RPMI8226 (cell line): ENCODE measurements around the gene PCNX2.
"Not testable (repeated sequence)": the region's sequence is repeated elsewhere in the genome, so short reads cannot be mapped to it uniquely, and the experiment has no call there.

Experiments
- DNase-seq: peaks from one replicate; pipeline ENCODE4 v3.0.0-alpha.2; 2015

Gene PCNX2

DNA sequence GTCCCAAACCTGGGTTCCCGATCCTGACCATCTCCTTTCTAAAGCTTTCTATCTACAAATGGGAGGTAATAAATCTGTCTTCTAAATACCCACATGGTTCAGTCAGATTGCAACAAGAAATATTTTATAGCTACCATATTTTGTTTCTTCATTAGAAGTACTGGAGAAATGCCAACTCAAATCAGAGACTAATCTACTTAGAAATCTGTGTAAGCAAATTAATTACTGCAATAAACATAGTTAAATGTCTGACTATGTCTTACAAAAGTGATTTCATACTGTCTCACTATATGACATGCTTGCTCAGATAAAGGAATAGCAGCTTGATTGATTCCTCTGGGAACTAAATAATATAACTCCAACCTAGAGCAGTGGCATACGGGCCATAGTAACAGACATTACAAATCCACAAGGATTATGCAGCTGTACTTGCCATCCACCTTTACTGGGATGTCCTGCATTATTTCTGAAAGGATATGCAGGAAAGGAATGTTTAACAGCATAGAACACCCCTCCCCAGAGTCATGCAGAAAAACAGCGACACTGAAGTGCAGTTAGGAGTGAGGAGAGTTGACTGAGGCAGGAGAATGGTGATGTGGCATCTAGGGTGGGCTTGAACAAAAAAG is 80.3 kb downstream of the PCNX2 start:
- no peak for DNase-seq

DNA sequence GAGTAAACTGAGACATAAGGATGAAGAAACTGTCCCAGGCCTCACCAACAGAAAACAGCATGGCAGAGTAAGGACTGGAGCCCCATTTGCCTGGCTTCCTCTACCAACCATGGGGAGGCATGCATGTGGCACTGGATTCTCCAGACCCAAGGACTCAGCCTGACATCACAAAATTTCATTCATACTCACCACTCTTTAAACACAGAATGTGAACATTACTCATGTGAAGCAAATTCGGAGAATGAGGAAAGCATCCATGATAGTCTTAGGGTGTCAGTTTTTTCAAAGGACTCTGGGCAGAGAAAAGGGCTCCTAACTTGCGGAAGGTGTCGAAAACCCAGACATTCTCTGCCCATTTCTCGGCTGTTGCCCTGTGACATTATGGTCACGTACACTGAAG is 83.9 kb downstream of the PCNX2 start:
- no peak for DNase-seq

DNA sequence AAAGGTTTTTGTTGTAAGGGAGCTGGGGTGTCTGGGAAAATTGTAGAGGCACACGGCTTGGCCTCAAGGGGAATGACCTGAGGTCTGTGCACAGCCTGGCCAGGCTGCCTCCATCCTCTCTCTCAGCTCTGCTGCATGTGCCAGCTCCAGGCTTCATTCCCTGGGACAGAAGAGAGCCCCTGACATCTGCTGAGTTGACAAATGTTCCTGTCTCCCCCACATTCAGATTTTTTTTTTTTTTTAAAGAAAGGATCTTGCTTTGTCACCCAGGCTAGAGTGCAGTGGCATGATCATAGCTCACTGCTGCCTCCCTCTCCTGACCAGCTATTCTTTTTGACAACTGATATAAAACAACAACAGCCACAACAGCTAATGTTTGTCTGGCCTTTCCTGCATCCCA is 84.4 kb downstream of the PCNX2 start:
- no peak for DNase-seq

DNA sequence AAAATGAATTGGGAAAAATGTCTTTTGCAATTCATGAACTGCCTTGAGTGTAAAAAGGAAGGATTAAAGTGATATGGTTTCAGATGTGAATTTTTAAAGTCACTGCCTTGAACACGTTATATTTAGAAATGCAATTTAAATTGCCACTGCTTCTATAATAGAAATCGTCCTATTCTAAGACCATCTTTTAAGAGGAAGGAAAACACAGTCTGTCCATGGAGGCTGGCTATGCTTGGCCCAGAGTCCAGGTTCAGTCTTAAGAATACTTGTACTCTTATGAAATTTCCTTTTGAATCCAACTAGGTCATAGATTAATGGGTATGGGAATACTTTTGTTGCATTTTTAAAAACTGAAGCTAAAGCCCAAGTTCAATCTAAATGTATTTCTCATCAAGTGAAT is 86.0 kb downstream of the PCNX2 start:
- no peak for DNase-seq

DNA sequence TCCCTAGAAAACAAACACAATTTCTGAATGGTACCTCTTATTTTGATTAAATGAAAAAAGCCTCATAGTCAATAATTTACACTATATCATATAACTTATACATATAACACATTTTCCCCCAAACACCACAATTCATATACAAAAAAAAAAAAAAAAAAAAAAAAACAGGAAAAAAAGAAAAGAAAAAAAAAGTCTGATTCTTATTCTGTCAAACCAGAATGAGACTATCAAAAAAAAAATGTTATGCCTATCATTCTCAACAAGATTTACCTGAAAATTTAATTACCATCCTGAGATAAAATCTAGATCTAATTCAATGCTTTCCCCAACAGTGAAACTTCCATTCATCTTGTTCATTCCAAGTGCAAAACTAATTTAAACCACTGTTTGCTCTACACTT is 86.8 kb downstream of the PCNX2 start:
- DNase-seq = no peak

DNA sequence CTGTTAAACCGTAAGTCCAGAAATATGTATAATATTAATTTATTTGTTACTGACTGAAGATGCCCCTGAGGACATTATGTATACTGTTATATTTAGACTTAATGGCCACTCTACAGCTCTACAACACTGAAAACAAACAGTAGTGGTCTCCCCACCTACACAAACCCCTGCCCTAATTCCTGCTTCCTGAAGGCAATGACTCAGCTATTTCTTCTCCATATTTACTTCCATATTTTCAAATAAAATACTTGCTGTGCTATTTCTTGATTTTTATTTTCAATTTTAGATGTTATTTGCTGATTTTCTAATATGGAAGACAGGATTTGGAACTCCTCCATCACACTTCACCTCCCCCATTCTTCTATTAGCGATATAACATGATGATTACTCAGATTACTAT is 97.6 kb downstream of the PCNX2 start:
- DNase-seq = no peak

DNA sequence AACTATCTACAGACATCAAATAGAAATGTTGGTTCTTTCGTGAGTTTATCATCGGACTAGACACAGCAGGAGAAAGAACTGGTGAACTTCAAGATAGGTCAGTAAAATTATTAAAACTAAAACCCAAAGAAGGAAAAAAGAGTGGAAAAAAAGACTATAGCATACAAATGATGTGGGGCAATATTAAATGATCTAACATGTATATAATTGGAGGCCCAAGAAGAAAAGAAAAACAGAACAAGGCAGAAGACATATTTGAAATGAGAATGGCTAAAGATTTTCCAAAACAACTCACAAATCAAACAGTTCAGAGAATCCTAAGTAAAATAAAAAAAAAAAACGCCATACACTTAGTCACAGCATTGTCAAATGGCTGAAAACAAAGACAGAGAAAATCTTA is 101.8 kb downstream of the PCNX2 start:
- DNase-seq = no peak

DNA sequence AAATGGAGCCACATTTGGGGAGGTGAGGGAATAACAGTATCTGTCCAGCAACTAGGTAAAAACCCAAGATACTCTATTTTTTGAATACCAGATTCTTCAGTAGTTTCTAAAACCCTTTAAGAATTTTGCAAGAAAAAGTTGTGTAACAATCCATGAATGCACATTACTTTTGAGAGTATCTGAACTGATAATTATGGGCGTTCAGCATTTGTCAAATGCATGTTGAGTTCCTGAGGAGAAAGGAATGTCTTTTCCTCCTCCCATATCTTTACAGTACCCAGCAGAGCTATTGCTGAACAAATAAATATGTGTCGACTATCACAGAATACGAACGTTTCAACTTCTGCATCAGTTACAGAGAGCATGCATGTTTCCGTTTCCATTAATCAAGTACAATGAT is 104.5 kb downstream of the PCNX2 start:
- no peak for DNase-seq

DNA sequence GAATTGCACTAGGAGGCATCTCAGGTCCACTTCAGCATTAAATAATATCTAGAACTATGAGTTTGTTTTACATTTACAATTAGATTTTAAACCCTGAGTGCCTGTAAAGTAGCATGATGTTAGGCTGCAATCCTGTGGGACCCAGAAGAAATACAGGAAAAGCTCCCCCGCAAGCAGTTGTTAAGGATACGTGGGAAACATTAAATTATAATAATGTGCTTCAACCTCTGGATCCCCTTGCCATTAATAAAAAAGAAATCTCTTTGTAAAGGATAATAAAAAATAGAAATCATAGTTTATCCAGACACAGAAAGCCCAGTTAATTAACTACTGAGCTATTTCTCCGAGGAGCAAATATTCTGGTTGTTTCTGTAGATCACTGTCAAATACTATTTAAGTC is 106.0 kb downstream of the PCNX2 start:
- DNase-seq = no peak

DNA sequence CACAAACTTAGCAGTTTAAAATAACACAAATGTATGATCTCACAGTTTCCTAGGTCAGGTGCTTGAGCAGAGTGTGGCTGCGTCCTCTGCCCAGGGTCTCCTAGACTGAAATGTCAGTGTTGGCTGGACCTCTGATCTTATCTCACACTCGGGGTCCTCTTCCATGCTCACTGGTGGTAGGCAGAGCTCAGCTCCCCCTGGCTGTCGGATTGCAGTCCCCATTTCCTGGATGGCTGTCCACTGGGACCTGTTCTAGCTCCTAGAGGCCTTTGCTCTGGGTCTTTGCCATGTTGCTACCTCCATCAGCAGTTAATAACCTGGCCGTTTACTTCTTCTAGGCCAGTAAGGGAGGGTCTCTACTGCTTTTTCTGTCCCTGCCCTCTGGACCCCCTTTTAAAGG is 107.5 kb downstream of the PCNX2 start:
- DNase-seq = no peak

DNA sequence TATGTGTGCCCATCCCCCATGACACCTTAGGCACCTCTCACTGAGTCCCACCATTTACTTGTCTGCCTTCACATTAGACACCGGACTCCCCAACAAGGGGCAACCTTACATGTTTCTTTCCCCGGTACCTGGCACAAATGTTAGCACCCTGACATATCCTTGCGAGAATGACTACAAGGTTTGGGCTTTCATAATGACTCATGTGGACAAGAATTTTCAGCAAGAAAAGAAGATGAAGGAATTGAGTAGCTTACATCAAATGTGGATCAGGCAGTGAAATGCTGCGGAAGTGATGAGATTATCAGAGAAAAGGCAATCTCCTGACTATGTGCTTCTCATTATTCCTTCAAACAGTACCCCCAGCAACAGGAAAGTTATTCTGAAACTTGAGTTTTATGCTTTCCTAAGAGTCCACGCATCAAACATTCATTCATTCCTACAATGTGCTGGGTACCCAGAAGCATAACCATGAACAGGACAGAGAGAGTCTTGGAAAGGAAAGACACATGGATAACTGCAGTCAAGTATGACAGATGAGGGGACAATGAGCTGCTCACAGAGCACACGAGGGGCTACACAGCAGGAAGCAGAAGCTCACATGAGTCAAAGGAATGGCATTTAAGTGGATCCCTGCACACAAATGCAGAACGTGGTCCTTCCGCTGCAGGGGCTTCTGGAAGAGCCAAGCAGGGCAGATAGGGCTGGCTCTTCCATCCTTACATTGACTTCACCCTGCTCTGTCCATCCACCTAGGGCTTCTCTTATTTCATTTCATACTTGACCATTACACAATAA is 112.1 kb downstream of the PCNX2 start:
- DNase-seq = no peak

DNA sequence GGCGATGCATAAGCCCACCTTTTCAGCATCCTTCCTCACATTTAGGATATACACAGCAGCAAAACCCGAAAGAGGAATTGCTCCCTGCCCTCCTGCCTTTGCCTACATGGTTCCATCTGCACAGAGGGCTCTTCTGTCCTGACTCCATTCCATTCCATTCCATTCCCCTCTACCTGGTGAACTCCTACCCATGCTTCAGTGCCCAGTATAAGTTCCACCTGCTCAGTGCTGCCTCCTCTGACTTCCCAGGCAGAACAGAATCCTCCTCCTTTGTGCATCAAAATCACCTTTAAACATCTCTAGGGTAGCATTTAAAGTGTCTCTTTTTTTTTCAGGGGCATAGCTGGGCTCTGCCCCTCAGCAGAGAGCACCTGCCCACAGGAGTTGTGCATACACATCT is 112.9 kb downstream of the PCNX2 start:
- DNase-seq = no peak

DNA sequence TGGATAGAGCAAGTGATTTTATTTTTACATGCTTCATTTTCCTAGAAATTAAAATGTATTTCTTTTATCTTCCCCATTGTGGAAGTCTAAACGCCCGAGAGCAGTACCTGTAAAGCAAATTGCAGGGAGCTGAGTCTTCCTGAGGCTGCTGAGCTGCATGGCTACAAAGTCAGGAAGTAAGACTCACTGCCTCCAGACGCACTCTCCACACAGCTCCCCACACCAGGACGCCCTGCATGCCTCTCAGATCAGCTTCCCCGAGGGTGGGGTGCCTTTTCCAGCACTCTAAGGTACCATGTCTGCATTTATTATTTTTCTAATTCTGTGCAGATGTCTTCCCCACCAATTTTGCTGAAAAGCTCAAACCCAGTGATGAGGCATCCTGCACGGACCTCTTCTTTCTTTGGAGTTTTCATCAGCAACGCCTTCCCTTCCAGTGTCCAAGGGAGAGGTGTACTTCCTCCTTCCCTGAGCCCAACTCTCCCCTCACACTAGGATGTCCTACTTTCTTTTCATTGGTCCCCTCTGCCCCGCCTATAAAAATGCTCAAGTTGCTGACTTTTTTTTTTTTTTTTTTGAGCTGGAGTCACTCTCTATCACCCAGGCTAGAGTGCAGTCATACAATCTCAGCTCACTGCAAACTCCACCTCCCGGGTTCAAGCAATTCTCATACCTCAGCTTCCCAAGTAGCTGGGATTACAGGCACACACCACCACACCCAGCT is 114.7 kb downstream of the PCNX2 start:
- no peak for DNase-seq

DNA sequence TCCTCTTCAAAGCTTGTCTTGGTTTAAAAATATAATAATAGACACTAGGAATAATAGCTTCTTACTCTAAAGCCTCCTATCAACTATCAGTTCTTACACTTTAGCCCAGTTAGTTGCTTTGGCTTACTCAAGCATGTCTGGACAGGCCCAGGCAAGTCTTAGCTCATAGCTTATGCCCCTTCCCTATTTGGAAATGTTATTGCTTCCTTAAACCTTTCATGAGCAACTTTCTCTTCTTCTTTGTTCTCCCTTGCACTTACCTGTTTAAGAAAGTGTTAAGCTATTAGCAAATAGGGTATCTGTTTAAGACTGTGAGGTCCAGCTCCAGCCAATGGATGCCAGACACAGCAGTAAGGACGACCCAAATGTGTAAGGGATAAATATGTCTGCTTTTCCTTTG is 115.9 kb downstream of the PCNX2 start:
- not testable (repeated sequence) for DNase-seq

DNA sequence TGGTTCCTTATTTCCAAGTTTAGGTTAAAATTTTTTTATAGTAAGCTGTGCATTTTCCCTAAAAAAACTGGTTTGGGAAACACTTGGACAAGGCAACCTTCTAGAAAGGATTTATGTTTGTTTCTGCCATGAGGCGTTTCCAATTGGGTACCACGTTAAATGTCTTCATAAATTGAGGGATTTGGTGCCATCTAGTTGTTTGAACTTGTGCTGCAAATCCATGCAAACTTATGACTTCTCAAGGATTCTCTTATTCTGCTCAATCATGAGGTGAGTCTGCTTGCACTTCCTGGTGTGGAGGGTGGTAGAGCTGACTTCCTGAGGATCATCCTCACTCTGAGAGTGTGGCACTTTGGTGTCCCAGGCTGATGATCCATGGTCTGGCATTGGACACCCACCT is 123.3 kb downstream of the PCNX2 start:
- peak; percentile 72 for DNase-seq

DNA sequence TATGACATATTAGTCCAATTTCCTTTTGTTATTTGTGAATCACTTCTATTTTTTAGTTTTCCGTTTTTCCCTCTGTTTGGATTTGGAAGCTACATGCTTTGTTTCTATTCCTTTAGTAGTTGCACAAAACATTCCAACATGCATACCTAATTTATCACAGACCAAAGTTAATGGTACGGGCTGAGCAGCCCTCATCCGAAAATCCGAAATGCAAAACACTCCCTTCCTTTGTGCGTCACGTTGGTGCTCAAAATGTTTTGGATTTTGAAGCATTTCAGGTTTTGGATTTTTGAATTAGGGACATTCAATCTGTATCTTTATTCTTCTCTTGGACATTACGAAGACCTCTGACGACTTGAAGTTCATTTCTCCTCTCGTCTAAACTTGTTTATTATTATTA is 124.8 kb downstream of the PCNX2 start:
- DNase-seq = no peak

DNA sequence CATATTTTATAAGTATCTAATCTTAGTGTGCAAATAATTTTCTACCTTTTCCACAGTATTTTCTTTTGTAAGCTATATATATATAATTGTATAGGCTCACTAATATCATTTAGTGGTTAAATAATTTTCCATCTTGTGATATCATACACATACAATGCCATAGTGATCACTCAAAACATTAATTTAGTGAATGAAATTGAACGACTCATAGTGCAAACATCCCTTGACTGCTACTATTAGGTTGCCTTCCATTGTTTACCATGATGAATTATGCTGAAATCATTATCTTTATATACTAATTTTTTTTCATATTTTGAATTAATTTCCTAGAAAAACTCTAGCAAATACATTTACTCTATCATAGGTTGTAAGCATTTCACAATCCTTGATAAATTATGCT is 127.1 kb downstream of the PCNX2 start:
- DNase-seq = no peak

DNA sequence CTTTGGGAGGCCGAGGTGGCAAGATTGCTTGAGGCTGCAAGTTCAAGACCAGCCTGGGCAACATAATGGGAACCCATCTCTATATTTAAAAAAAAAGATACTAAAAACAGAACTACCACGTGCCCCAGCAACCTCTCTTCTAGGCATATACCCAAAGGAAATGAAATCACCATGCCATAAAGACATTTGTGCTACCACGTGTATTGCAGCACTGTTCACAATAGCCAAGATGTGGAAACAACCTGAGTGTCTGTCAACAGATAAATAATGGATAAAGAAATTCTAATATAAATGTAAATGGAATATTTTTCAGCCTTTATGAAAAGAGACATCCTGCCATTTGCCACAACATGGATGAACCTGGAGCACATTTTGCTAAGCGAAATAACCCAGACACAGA is 128.6 kb downstream of the PCNX2 start:
- DNase-seq = peak; percentile 15

DNA sequence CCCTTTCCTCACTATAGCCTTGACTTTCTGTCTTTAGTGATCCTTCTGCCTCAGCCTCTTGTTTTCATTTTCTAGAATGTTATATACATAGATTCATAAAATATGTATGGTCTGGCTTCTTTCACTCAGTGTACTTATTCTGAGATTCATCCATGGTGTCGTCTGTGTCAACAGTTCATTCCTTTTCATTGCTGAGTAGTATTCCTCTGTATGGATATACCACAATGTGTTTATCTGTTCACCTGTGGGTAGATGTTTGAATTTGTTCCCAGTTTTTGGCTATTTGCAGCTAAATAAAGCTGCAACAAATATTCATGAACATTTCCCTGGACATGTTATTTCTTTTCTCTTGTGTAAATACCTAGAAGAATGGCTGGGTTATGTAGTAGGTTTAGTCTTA is 131.8 kb downstream of the PCNX2 start:
- DNase-seq = no peak

DNA sequence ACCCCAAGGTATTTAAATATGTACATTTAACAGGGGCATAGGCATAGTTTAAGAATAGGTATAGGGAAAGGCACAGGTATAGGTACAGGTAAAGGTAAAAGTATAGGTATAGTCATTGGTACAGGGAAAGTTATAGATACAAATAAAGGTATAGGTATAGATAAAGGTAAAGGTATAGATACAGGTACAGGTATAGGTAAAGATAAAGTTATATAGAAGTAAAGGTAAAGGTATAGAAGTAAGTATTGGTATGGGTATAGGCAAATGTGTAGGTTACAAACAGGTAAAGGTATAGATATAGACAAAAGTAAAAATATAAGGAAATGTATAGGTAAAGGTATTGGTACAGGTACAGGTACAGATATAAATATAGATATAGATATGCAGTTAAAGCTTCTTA is 137.2 kb downstream of the PCNX2 start:
- no peak for DNase-seq

DNA sequence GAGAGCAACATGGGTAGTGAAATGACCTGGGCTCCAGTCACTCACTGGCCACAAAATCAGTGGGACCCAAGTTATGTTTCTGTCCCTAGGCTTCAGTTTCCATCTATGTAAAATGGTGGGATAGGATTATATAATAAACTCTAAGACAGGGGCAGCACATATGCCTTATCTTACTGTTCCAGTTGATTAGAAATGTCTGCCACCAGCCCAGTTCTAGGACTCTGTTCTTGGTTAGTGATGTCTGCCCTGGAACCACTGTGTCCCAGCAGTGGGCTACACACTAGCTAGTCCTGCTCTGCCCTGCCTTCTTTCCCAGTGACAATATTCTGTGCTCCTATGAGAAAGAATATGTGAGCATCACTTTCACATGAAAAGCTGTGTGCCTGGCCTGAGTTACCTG is 138.3 kb downstream of the PCNX2 start:
- DNase-seq = no peak

DNA sequence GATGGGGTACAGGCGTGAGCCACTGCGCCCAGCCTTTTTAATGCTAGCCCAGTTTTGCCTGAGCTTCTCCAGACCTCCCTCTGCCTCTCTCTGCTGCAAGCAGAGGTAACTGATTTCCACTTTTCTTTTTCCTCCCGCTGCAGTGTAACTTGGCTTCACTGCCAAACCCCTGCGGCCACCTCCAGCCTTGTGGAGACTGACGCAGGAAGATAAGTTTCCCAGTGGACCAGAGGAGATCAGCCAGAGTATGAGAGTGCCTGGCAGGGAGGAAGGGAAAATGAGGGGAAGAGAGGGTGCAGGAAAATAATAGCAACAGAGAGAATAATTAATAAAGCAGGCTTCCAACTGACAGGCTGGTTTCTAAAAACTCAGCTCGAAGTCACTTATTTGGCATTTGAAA is 143.7 kb downstream of the PCNX2 start:
- DNase-seq = no peak

DNA sequence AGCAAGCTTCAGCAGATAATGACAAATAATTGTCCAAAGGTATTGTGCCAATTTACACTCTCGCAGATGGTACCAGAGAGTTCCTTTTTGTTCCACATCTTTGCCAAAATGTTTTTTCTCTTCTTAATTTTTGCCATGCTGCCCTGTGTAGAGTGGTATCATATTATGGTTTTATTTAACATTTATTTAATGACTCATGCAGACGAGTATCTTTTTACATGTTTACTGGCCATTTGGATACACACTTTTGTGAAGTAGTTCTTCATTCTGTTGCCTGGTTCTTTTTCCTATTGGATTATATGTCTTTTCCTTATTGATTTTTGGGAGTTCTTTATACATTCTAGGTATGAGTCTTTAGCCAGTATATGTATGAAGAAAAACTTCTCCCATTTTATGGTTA is 151.1 kb downstream of the PCNX2 start:
- no peak for DNase-seq

DNA sequence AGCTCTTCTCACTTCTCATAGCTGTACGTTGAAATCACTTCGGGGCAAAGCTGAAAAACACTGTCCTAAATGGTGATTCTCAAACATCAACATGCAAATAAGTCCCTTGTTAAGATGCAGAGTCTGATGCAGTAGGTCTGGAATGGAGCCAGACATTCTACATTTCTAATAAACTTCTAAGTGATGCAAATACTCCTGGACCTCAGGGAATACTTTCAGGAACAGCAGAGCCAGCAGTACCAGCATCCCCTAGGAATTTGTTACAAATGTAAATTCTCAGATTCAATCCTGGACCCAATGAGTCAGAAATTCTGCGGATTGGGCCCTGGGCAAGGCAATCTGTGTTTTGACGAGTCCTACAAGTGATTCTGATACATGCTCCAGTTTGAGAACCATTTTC is 152.3 kb downstream of the PCNX2 start:
- DNase-seq = no peak
